ENCODE measurements around the gene FMNL1.

DNA sequence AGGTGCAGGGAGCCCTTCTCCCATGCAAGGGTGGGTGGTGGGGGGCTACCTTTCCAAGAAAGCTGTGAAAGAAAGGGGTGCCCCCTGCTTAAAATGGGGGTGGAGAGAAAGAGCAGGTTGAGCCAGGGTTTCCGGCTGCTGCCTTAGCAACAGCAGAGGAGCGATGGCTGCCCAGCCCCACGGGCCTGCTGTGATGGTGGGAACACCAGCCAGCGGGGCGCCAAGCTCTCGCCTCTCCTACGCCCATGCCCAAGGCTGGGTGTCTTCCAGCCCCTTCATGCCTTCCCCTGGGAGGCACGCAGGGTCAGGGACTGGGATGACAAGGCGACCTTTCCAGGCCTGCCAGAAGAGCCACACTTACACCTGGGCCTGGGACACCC, 3.0 kb downstream of the FMNL1 start:
- TF ChIP-seq POLR2A (IDR thresholded peaks at IDR 0.05) (no peak), POLR2AphosphoS5 (IDR thresholded peaks at IDR 0.05) (no peak)

Data from stomach (tissue), 4 donors.